Superior temporal gyrus (tissue), 1 donor: ENCODE data around the gene PKP3.
"Not testable (repeated sequence)": the region's sequence is repeated elsewhere in the genome, so short reads cannot be mapped to it uniquely, and the experiment has no call there.

Source experiments
- DNase-seq: peaks from one replicate; pipeline ENCODE4 v3.0.0-alpha.2; 2016; ENCODE audit errors: extremely low spot score

PKP3 gene

GRCh38 chr11:429931-430456 is 36.0 kb downstream of the PKP3 start:
- DNase-seq = no peak

DNA sequence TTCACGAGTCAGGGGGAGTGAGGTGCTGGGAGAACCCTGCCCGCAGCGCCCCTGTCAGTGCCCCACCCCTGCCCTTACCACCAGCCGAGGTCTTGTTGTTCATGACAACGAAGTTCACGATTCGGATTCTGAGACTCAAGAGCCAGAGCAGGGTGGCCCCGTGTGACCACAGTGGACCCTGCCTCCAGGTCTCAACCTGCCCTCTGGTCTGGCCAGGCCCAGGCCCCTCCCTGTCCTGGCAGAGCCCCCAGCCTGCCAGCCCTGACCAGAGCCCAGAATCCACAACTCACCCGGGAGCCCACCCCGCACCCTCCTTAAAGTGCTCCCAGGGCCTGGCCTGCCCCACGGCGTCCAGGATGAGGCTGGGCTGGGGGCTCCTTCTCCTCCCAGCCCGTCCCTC is 37.9 kb downstream of the PKP3 start:
- DNase-seq = no peak

GRCh38 chr11:432501-433100 is 38.6 kb downstream of the PKP3 start:
- DNase-seq = no peak

GRCh38 chr11:433111-433510 is 39.1 kb downstream of the PKP3 start:
- no peak for DNase-seq

DNA sequence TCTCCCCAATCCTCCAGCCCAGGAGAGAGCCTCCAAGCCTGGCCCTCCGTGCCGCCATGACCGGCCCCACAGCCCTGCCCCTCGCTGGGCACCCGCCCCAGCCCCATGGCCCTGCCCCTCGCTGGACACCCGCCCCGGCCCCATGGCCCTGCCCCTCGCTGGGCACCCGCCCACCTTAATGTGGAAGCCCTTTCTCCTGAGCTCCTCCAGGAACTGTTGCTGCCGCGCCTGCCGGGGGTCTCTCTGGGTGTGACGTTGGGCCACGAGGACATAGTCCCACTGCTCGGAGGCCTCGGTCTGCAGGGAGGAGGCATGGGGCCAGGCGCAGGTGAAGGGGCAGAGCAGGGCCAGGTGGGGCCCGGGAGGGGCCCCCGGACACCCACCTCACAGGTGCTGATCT is 39.6 kb downstream of the PKP3 start:
- no peak for DNase-seq

- DNase-seq = no peak
Measured at GRCh38 chr11:434496-434895, 40.5 kb downstream of the PKP3 start.

DNA sequence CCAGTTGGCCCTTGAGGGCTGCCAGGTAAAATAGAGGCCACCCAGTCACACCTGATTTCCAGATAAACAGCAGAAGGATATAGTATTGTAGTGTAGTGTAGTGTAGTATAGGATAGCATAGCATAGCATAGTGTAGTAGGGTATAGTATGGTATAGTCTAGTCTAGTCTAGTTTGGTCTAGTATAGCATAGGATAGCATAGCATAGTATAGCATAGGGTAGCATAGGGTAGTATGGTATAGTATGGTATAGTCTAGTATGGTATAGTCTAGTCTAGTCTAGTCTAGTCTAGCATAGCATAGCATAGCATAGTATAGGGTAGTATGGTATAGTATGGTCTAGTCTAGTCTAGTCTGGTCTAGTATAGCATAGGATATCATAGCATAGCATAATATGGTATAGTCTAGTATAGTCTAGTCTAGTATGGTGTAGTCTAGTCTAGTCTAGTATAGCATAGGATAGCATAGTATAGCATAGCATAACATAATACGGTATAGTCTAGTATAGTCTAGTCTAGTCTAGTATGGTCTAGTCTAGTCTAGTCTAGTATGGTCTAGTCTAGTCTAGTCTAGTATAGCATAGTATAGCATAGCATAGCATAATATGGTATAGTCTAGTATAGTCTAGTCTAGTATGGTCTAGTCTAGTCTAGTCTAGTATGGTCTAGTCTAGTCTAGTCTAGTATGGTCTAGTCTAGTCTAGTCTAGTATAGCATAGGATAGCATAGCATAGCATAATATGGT is 41.2 kb downstream of the PKP3 start:
- not testable (repeated sequence) for DNase-seq

DNA sequence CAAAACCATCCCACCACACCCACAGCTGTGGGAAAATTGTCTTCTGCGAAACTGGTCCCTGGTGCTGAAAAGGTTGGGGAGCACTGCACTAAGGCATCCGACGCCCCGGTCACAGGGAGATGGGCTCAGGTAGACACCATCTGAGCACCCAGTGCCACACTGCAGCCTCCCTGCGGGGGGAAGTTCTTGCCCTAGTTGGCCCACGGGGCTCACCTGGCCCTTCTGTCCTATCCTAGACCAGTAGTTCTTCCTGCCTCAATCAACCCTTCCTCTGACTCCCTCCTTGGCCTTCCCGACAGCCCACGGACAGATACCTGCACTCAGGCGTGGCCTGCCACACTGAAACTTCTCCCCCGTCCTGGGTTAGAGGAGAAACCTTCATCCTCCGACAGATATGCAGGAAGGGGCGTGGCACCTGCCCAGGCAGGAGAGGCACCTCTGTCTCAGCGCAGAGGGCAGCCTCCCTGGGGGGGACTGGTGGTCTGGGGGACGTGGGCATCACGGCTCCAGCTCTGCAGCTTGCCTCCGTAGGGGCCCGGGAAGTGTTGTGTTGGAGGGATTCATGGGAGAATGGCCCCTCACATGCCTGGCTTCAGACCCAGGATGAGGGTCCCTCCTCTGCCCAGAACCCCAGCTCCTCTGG is 43.3 kb downstream of the PKP3 start:
- no peak for DNase-seq

GRCh38 chr11:438101-438844 is 44.3 kb downstream of the PKP3 start:
- DNase-seq = no peak

DNA sequence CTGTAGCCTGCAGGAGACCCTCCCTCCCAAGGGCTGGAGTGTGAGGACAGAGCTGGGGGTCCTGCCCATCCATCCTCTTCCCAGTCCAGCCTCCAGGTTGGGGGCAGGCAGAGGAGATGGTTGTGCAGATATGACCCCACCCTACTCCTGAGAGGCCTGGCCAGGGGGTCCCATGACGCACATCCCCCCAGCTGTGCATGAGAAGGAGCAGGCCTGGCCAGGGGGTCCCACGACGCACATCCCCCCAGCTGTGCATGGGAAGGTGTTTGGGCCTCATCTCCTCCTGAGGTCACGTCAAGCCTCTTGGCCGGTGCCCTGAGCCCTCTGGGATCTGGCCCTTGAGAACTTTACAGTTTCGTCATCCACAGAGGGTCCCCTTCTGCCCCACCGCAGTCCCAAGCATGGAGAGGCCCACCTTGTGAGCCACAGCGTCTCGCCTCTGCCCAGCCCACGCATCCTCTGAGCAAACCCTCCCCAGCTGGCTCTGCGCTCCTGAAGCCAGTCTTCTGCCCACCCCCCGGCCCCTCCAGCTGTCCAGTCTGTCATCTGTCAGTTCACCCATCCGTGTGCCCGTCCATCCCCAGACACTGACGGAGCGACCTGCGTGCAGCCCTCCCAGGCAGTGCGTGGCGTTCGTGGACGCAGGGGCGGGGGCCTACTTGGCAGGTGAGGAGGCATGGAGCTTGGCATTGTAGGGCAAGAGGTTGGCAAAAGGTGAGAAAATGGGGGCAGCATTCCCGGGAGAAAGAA is 45.5 kb downstream of the PKP3 start:
- DNase-seq = no peak

GRCh38 chr11:440065-441042 is 46.3 kb downstream of the PKP3 start:
- no peak for DNase-seq

GRCh38 chr11:441043-441417 is 47.0 kb downstream of the PKP3 start:
- no peak for DNase-seq

DNA sequence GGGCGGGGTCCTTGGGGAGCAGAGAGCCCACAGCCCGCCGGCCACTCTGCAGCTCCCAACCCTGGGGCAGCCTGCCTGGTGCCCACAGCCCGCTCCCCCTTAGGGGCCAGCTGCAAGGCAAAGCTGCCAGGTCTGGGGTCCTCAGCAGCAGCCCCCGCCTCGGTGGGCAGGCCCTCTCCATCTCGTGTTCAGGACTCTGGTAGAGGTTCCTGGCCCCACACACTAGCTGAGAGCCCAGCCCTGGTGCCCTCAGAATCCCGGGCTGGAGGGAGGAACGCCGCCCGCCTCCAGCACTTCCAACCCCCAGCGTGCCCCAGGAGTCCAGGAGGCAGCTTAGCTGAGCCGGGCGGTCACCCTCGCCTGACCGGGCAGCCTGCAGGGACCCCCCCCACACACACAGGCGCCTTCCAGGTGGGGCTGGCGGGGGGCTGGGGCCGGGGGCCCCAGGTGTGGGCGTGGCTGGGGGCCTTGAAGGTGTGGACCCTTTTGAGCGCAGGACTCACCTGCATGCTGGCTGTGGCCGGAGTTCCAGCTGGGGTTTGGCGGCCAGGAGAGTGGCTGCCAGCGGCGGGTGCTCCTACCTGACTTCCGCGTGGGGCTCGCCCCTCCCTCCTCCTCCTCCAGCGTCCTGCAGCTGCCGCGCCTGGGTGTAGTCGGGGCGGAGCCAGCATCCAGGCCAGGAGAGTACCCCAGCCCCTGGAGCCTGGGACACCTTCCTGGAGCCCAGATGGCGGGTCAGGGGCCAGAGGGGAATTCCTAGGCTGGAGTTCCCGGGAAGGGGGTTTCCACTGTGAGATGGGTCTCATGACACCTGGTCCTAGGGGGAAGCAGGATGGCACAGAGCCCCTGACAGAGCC is 47.6 kb downstream of the PKP3 start, which contains the start of gene ANO9:
ANO9 (minus strand) TSS at position 594 of the 857 bp plus-strand sequence; CDS start at position 509, 85 bp downstream.
- DNase-seq = no peak

DNA sequence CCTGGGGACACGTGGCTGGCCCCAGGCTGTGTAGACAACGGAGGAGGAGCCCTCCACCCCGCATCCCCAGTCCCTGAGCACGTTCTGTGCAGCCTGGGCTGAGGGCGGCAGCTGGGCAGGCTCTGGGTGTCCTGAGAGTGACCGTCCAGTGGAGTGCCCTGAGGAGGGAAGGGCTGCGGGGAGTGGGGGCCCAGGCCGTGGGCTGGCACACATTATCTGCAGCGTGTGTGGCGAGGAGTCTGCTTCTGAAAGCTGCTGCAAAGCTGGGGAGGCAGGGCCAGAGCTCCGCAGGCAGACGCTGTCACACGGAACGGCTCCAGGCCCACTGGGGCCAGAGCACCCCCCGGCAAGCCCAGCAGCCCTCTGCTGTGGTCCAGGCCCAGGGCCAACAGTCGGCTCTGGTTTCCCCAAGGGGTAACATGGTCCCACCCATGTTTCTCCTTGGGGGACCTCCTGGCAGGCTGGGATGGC is 48.6 kb downstream of the PKP3 start:
- no peak for DNase-seq

DNA sequence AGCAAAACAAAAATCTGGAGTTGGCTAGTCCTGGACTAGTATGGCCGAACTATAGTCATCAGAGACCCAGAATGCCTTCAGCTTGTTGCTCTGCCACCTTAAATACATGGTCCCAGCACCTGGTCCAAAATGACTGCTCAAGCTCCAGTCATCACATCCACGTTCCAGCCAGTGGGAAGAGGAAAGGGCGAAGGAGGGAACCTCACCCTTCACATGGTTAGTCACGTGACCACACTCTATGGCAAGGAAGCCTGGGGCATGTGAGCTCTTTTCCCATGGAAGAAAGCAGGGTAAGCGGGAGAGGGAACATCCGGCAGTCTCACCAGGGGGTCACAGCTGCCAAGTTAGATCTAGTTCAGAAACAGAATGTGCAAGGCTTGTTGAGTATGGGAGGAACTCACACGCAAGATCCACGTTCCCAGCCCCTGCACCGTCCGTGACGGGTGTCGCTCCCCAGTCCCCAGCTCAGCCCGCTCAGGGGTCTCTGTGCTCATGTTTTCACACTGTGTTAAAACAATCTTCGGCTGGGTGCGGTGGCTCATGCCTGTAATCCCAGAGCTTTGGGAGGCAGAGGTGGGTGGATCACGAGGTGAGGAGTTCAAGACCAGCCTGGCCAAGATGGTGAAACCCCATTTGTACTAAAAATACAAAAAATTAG is 49.7 kb downstream of the PKP3 start:
- DNase-seq = no peak

DNA sequence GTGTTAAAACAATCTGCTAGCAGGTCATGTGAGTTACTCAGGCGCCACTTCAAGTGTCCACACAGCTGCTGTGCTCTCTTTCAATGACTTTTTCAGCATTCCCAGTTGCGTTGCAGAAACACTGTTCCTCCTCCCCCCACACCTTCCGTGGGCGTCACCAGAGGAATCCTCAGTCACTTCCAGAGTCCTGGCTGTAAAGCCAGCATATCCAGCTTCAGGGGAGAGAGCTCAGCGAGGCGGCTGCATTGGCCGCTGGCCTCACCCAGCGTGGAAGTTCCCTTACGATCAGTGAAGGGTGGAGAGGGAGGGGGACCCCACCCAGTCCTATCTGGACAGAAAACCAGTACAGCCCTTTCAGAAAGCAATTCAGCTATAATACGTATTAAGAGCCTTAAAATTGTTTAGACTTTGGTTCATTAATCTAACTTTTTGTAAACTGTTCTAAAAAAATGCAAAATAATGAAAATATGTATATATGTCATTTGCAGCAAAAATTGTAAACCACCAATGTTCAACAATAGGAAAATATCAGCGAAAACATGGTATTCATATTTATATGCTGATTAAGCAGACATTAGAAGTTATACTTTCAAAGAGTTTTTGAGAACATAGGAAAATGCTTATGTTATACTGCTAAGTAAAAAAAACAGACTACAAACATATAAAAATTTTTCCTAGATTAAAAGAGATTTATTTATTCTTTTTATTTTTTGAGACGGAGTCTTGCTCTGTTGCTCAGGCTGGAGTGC is 50.6 kb downstream of the PKP3 start:
- no peak for DNase-seq

DNA sequence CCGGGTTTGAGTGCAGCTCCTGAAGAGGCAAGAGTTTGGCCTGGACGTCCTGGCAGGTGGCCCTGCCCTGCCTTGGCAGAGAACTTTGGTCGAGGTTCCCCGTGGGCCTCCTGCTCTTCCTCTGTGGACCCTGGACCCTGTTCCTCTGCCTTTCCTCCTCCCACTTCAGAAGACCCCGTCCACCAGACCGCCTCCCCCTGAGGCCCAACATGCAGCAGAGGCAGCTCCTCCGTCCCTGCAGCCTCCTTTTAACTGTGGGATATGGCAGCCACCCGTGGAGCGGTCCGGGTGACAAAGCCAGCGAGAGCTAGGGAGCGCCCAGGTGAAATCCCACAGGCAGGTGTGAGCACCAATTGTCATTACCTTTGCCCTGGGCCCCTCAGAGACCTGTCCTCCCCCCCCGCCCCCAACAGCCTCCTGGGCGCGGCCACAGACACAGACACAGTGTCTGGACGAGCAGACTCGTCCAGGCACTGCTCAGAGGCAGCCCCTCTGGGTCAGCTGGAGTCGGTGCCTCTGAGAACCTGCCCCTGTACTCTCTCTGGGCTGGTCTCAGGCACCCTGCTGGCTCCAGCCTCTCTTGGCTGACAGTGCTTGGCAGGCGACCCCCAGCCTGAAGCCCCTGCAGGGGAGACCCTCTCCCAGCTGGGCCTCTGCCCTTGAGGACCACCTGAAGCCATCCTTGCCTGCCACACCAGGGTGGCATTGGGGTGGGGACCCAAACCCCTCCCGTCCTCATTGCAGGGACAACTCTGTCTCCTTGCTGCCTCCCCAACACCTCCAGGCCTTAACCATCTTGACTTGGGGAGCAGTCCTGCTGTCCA is 52.0 kb downstream of the PKP3 start:
- DNase-seq = no peak
